Ovary (tissue), 3 donors: Measurements from ENCODE around the gene NLK.

Source experiments
- EP300 ChIP-seq: sonication (generic); formaldehyde crosslinking; IDR thresholded peaks from one replicate; pipeline ENCODE4 v1.6.1; 2017; ENCODE audit warnings: antibody characterized with exemption
- POLR2A ChIP-seq: fragments of 450-650 bp; IDR thresholded peaks from one replicate; pipeline ENCODE4 v1.6.1; 2017; ENCODE audit warnings: antibody characterized with exemption, mild to moderate bottlenecking, moderate library complexity
- TF ChIP-seq, protein P1 (sequence below), 3 donors: fragments of 450-650 bp in 2 of 3; fragments of 200-600 bp in 1 of 3; IDR thresholded peaks; one replicate each; pipeline versions ENCODE4 v1.5.1 to v1.8.0; 2016 to 2022; ENCODE audit warnings: antibody characterized with exemption in 3 of 3, mild to moderate bottlenecking in 1 of 3
- donor health status: DM: no; HTN: no; CAD: no.

DNA sequence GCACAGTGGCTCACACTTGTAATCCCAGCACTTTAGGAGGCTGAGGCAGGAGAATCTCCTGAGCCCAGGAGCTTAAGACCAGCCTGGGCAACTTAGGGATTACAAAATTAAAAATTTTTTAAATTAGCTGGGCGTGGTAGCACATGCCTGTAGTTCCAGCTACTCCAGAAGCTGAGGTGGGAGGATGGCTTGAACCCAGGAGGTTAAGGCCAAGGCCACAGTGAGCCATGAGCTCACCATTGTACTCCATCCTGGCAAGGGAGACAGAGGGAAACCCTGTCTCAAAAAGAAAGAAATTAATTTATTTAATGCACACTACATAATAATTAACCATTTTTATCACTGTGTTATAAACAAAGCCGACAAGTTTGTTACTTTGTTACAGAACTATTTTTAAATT, 145.5 kb downstream of the NLK start:
- TF ChIP-seq, protein P1, sequence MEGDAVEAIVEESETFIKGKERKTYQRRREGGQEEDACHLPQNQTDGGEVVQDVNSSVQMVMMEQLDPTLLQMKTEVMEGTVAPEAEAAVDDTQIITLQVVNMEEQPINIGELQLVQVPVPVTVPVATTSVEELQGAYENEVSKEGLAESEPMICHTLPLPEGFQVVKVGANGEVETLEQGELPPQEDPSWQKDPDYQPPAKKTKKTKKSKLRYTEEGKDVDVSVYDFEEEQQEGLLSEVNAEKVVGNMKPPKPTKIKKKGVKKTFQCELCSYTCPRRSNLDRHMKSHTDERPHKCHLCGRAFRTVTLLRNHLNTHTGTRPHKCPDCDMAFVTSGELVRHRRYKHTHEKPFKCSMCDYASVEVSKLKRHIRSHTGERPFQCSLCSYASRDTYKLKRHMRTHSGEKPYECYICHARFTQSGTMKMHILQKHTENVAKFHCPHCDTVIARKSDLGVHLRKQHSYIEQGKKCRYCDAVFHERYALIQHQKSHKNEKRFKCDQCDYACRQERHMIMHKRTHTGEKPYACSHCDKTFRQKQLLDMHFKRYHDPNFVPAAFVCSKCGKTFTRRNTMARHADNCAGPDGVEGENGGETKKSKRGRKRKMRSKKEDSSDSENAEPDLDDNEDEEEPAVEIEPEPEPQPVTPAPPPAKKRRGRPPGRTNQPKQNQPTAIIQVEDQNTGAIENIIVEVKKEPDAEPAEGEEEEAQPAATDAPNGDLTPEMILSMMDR (IDR thresholded peaks at IDR 0.05), result no peak
- TF ChIP-seq POLR2A (no peak), EP300 (no peak)
